Measurements from ENCODE around the gene RIMBP2.
"Not testable (repeated sequence)": the region's sequence is repeated elsewhere in the genome, so short reads cannot be mapped to it uniquely, and the experiment has no call there.

Gene RIMBP2

DNA sequence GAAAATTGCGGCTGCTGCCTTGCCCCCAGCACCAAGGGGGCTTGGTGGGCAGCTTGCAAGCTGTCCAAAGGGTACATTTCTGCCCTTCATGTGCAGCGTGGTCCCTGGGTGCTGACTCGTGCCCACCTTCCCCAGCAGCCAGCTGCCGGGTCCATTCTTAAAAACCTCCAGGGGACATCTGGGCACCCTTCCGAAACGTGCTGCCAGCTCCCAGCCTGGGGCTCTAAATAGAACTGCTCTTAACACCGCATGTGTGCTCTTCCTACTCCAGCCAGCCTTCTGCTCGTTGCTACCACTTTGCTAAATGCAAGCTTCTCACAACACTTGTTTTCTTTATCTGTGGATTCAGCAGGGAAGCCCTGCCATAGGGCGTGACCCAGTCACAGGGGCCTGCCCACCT lies 66.0 kb downstream of the RIMBP2 start:
- no peak for DNase-seq

DNA sequence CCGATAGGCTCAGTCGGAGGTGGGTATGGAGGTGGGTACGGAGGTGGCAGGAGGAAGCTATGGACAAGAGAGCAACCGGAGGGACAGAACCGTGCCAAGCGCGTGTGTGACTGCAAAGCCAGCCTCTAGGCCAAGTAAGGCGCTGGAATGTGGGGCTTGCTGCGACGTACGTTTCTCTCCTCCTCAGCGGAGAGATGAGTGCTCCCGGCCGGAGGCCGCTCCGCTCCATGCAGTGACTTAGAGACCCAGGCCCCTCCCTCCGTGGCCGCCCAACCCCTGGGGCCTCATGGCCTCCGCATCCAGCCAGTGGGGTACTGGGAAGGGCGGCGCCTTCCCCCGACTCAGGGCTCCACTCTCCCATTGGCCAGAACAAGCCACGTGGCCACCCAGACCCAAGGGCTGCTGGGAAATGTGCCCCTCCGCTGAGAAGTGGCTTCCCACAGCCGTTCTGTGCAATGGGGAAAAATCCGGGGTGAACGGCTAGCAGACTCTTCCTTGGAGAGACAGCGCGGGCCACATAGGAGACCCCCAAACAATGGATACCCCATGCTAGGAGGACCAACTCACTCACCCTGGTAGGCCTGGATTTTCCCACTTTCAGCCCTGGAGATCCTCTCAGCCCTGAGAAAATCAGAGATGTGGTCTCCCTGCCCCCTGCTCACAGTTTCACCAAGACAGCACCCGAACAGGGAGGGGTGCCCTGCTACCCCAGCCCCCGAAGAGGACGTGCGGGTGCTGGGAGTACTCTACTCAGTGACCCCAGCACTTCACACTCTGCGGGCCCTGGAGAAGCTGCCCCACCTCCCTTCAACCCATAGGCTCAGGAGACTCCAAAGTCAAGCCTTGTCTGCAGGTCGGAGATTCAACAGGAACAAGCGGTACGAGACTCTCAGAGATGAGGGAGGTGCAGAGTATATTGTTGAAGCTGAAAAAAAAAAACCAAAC lies 66.7 kb downstream of the RIMBP2 start:
- no peak for DNase-seq

DNA sequence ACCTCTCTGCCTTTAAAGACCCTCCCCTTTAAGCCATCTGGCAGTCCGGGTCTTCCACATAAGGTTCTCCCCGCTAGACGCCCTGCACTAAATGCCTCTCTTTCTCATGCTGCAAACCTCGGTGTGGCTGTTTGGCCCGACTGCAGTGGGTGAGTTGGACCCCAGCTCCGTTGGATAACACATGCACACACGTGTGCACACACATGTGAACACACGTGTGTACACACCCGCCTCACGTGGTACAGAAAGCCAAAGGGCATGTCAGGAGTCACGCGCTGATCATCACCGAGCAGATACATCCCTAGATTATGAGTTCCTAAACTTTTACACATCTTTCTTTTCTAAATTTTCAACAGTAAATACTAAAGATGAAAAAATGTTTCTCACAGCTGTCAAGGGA lies 68.3 kb downstream of the RIMBP2 start:
- DNase-seq, result no peak

DNA sequence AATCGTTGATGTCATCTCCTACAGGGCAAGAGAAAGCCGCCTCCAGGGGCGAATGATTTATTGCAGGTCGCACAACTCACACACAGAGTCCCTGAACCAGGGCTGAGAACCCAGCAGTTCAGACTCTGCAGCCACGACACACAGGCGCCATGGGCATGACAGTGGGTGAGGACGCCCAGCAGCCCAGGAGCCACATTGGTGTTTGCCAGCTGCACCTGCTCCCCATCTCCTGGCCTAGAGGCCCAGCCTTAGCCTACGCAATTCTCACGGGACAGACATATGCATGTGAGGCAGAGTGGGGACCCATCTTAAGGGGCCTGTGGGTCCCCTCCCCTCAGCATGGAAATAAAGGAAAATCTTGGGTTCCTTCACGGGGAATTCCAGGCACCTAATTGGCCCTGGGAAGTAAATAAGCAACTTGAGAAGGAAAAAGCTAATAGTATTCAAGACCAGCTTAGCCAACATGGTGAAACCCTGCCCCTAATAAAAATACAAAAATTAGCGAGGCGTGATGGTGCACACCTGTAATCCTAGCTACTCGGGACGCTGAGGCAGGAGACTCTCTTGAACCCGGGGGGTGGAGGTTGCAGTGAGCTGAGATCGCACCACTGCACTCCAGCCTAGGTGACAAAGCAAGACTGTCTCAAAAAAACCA lies 69.3 kb downstream of the RIMBP2 start:
- DNase-seq, result no peak

GRCh38 chr12:130646191-130646590 lies 69.9 kb downstream of the RIMBP2 start:
- not testable (repeated sequence) for DNase-seq

- DNase-seq, result no peak
Observed at GRCh38 chr12:130645751-130646150, 70.3 kb downstream of the RIMBP2 start.

DNA sequence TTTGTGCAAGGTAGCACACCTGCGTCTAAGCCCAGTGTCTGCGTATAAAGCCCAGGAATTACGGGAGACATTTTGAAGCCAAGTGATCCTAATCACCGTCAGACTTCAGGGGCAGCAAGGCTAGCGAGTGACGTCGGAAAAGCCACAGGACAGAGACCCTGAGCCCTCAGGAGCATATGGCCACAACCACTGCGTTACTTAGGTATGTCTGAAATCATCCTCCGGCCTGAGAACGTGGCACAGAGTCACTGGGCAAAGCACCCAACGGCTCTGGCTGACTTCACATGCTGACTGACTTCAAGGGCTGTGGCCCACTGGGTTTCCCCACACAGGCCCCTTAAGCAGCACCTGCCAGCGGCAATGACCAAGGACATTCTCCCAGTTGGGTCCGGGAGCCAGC lies 71.5 kb downstream of the RIMBP2 start:
- DNase-seq, result no peak

DNA sequence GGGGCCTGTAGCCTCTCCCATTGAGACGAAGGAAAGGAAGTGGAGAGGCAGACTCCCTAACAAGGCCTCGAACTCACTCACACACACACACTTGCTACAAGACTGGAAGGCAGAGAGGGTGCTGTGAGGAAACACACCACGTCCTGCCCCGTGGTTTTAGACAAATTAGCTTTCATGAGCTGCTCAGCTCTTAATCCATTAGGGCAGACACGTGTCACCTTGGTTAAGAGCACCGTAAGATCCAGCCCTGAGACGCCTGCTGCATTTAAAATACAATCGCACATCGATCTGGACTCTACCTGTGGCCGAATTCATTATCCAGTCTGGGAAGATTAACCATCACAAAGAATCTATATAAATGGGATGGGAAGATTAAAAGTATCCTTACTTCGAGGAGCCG lies 72.0 kb downstream of the RIMBP2 start:
- no peak for DNase-seq

- DNase-seq, result no peak
Observed at GRCh38 chr12:130642856-130643255, 73.2 kb downstream of the RIMBP2 start.

GRCh38 chr12:130641533-130642184 lies 74.4 kb downstream of the RIMBP2 start:
- DNase-seq, result no peak

- DNase-seq, result no peak
Observed at GRCh38 chr12:130640901-130641300, 75.2 kb downstream of the RIMBP2 start.

GRCh38 chr12:130640496-130640895 lies 75.6 kb downstream of the RIMBP2 start:
- DNase-seq, result no peak

GRCh38 chr12:130639476-130640424 lies 76.3 kb downstream of the RIMBP2 start:
- no peak for DNase-seq

GRCh38 chr12:130636370-130636769 lies 79.7 kb downstream of the RIMBP2 start:
- no peak for DNase-seq

- no peak for DNase-seq
Observed at GRCh38 chr12:130634866-130635265, 81.2 kb downstream of the RIMBP2 start.

DNA sequence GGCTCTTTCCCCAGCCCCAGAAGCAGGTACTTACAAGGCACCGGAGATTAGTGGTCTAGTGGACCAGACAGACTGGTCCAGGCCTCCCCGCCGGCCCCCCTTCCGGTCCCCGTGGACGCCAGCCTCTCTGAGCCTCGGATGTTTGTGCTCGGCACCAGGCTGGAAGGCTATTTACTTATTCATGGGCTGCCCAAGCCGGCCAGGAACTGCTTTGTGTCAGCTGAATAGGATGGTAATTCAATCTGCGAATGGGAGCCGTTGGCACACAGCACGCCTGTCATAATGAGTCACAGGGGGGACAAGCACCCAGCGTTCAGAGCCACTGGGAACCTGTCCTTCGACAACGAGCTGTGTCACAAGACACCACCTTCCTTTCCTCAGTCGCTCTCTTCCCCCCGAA lies 82.3 kb downstream of the RIMBP2 start:
- no peak for DNase-seq

- DNase-seq, result no peak
Observed at GRCh38 chr12:130632642-130633041, 83.5 kb downstream of the RIMBP2 start.

- no peak for DNase-seq
Observed at GRCh38 chr12:130628304-130628703, 87.8 kb downstream of the RIMBP2 start.

- DNase-seq, result no peak
Observed at GRCh38 chr12:130627175-130627574, 88.9 kb downstream of the RIMBP2 start.

DNA sequence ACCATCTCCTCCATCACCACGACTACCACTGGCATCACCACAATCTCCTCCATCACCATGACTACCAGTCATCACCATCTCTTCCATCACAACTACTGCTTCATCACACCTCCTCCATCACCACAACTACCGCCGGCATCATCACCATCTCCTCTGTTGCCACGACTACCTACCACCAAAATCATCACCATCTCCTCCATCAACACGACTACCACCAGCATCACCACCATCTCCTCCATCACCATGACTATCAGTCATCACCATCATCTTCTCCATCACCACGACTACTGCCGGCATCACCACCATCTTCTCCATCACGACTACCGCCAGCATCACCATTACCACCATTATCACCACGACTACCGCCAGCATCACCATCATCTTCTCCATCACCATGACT lies 89.5 kb downstream of the RIMBP2 start:
- DNase-seq, result no peak

DNA sequence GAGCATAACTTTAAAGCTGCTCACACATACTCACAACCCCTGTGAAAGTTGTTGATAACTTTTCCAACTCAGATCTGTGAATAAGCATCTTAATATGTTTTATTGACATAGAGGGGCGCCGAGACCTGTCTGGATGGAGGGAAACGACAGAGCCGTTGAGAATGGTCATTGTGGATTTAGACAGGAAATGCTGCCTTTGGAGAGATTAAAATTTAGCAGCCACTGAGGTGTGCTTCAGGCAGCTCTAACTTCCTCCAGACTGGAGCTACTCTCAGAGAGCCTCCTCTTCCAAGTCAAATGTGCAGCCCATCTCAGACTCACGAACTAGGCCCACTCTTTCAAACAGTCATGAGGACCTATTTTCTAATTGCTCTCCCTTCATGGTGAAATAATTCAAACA lies 90.9 kb downstream of the RIMBP2 start:
- no peak for DNase-seq

GRCh38 chr12:130622803-130623202 lies 93.3 kb downstream of the RIMBP2 start:
- DNase-seq, result no peak

All from stimulated activated CD4-positive, alpha-beta T cell treated with anti-CD3 and anti-CD28 coated beads, Interleukin-15, amount 100 ng/mL, for 24 hours (primary cell).